Endometrial microvascular endothelial cells (primary cell): ENCODE results near the gene ST6GALNAC1. TPM values are rescaled to one million over a fixed set of nuclear protein-coding genes. Genes with fewer than 3 reads are reported as not detected.

Source experiments
- in situ Hi-C: cut with HindIII; loops from 2 replicates; pipeline ENCODE4 v1.10.0; 2017; ENCODE audit warnings: low sequenced_read_pairs, low pct_unique_long_range_greater_than_20kb; ENCODE audit errors: inconsistent ontology term
- total RNA-seq: library from RNA; depleted of rRNA; stranded (reverse); fragments of >200 nt; gene quantifications from one replicate; pipeline ENCODE4 v1.2.3, GENCODE V29; 2015; ENCODE audit errors: inconsistent ontology term

ST6GALNAC1 gene
- total RNA-seq, result not detected

GRCh38 chr17:76643553-76644148, at the start of gene ST6GALNAC1:
Gene ST6GALNAC1 (minus strand): TSS chr17:76643757. CDS start chr17:76643638, 119 bp downstream.
- in situ Hi-C loops, result no loop called here

GRCh38 chr17:76691379-76692191, 48.0 kb upstream of the ST6GALNAC1 start:
- in situ Hi-C loops, result no loop called here

GRCh38 chr17:76690596-76691280, 47.2 kb upstream of the ST6GALNAC1 start:
- in situ Hi-C loops, result no loop called here

GRCh38 chr17:76689859-76690258, 46.3 kb upstream of the ST6GALNAC1 start:
- in situ Hi-C loops, result no loop called here

GRCh38 chr17:76688165-76688622, 44.6 kb upstream of the ST6GALNAC1 start:
- in situ Hi-C loops, result no loop called here

- in situ Hi-C loops, result no loop called here
Observed at GRCh38 chr17:76687298-76688164, 44.0 kb upstream of the ST6GALNAC1 start.

- in situ Hi-C loops, result no loop called here
Observed at GRCh38 chr17:76686538-76687297, 43.2 kb upstream of the ST6GALNAC1 start.

GRCh38 chr17:76685846-76686245, 42.3 kb upstream of the ST6GALNAC1 start:
- in situ Hi-C loops, result no loop called here

- in situ Hi-C loops, result no loop called here
Observed at GRCh38 chr17:76685366-76685765, 41.8 kb upstream of the ST6GALNAC1 start.

GRCh38 chr17:76684756-76685155, 41.2 kb upstream of the ST6GALNAC1 start:
- in situ Hi-C loops, result no loop called here

GRCh38 chr17:76683921-76684745, 40.6 kb upstream of the ST6GALNAC1 start:
- in situ Hi-C loops, result no loop called here

- in situ Hi-C loops, result no loop called here
Observed at GRCh38 chr17:76683011-76683755, 39.6 kb upstream of the ST6GALNAC1 start.

GRCh38 chr17:76682296-76682695, 38.7 kb upstream of the ST6GALNAC1 start:
- in situ Hi-C loops, result no loop called here

GRCh38 chr17:76681222-76682137, 37.9 kb upstream of the ST6GALNAC1 start:
- in situ Hi-C loops, result no loop called here

GRCh38 chr17:76679239-76679638, 35.7 kb upstream of the ST6GALNAC1 start:
- in situ Hi-C loops, result no loop called here

- in situ Hi-C loops, result no loop called here
Observed at GRCh38 chr17:76678330-76678729, 34.8 kb upstream of the ST6GALNAC1 start.
